ENCODE results near the gene LUM.

- TF ChIP-seq POLR2A (IDR thresholded peaks at IDR 0.05) = no peak
- TF ChIP-seq CTCF (IDR thresholded peaks at IDR 0.05) = no peak
These were observed at the start of gene LUM for GRCh38 chr12:91111366-91112325.
